Measurements from ENCODE around the gene AMPD3. TPM values are rescaled to one million over a fixed set of nuclear protein-coding genes. Genes with fewer than 3 reads are reported as not detected.

AMPD3 gene
- total RNA-seq, 2 experiments from 2014 or later: 13.2 to 14.1 TPM

- no peak for ATAC-seq (ENCODE audit: poor library complexity)
- Mint-ChIP-seq H3K9me3 (no peaks in the 10 kb centered on the region), H3K4me1 (ENCODE audit: low read depth) (peaks cover 21% of the 10 kb centered on the region), H3K27me3 (no peaks in the 10 kb centered on the region), H3K4me3 (no peak overlapping the region), H3K27ac (no peak overlapping the region), H3K36me3 (ENCODE audit: low read depth) (no peaks in the 10 kb centered on the region)
- POLR2A ChIA-PET: interaction anchor here (0.5 to 0.7 kb wide), 2 partner anchors 50 to 1412 kb away, joined by 3 read pairs; no protein-coding TSS in a partner anchor
- intact Hi-C loops (cut with DNase I, micrococcal nuclease): no loop called here
- CTCF ChIA-PET: interaction anchor here (1.4 to 3.1 kb wide), 2 partner anchors 7 to 12 kb away, joined by 3 to 11 read pairs; no protein-coding TSS in a partner anchor
- Histone ChIP-seq H3K27me3 (ENCODE audit: control insufficient read depth in 1 of 2, insufficient read depth in 2 of 2, low read length in 2 of 2) (no peaks in the 10 kb centered on the region), H3K4me1 (ENCODE audit: insufficient read depth, low read length) (peaks cover 19% of the 10 kb centered on the region), H3K36me3 (ENCODE audit: insufficient read depth, low read length) (no peaks in the 10 kb centered on the region), H3K27ac (ENCODE audit: low read depth in 1 of 2, low read length in 2 of 2) (no peak overlapping the region), H3K9me3 (ENCODE audit: control insufficient read depth in 1 of 2, insufficient read depth in 1 of 2, low read length in 2 of 2) (no peaks in the 10 kb centered on the region), H3K4me3 (ENCODE audit: low read length) (no peak overlapping the region)
- no peak for DNase-seq
- TF ChIP-seq CTCF (IDR thresholded peaks at IDR 0.05): no peak
Observed at GRCh38 chr11:10418259-10418949, 36.7 kb upstream of the AMPD3 start.

GRCh38 chr11:10418950-10419310 is 36.1 kb upstream of the AMPD3 start:
- Mint-ChIP-seq H3K9me3 (no peaks in the 10 kb centered on the region), H3K4me3 (no peak overlapping the region), H3K27ac (no peak overlapping the region), H3K27me3 (no peaks in the 10 kb centered on the region), H3K36me3 (ENCODE audit: low read depth) (no peaks in the 10 kb centered on the region), H3K4me1 (ENCODE audit: low read depth) (peaks cover 16% of the 10 kb centered on the region)
- CTCF ChIA-PET: interaction anchor here (1.4 to 3.1 kb wide), 2 partner anchors 8 to 13 kb away, joined by 3 to 11 read pairs; no protein-coding TSS in a partner anchor
- intact Hi-C loops (cut with DNase I, micrococcal nuclease): no loop called here
- peaks cover 16% of the 10 kb centered on the region for H3K4me1 ChIP-seq (ENCODE audit: insufficient read depth, low read length)
- ATAC-seq (ENCODE audit: poor library complexity) (no peak), DNase-seq (no peak)
- H3K27ac ChIP-seq (ENCODE audit: low read depth in 1 of 2, low read length in 2 of 2): no peak overlapping the region
- H3K9me3 ChIP-seq (ENCODE audit: control insufficient read depth in 1 of 2, insufficient read depth in 1 of 2, low read length in 2 of 2): no peaks in the 10 kb centered on the region
- TF ChIP-seq CTCF (IDR thresholded peaks at IDR 0.05): no peak
- H3K36me3 ChIP-seq (ENCODE audit: insufficient read depth, low read length): no peaks in the 10 kb centered on the region
- no peaks in the 10 kb centered on the region for H3K27me3 ChIP-seq (ENCODE audit: control insufficient read depth in 1 of 2, insufficient read depth in 2 of 2, low read length in 2 of 2)
- POLR2A ChIA-PET: interaction anchor here (0.5 kb wide), 1 partner anchor 50 kb away, joined by 3 read pairs; no protein-coding TSS in a partner anchor
- no peak overlapping the region for H3K4me3 ChIP-seq (ENCODE audit: low read length)

GRCh38 chr11:10426475-10426874 is 28.6 kb upstream of the AMPD3 start:
- no peaks in the 10 kb centered on the region for H3K9me3 Mint-ChIP-seq
- POLR2A ChIA-PET: interaction anchor here (1.1 kb wide), 1 partner anchor 32 kb away, joined by 3 read pairs; no protein-coding TSS in a partner anchor
- TF ChIP-seq CTCF (IDR thresholded peaks at IDR 0.05): no peak
- no peak overlapping the region for H3K4me3 ChIP-seq (ENCODE audit: low read length)
- no peaks in the 10 kb centered on the region for H3K4me1 Mint-ChIP-seq (ENCODE audit: low read depth)
- CTCF ChIA-PET: interaction anchor here (0.8 to 1.2 kb wide), 3 partner anchors 13 to 81 kb away, joined by 3 read pairs; no protein-coding TSS in a partner anchor
- H3K36me3 Mint-ChIP-seq (ENCODE audit: low read depth): no peaks in the 10 kb centered on the region
- ATAC-seq (ENCODE audit: poor library complexity) (no peak), DNase-seq (no peak)
- H3K27ac Mint-ChIP-seq: no peak overlapping the region
- H3K27ac ChIP-seq (ENCODE audit: low read depth in 1 of 2, low read length in 2 of 2): no peak overlapping the region
- peaks cover 11% of the 10 kb centered on the region for H3K27me3 Mint-ChIP-seq
- H3K9me3 ChIP-seq (ENCODE audit: control insufficient read depth in 1 of 2, insufficient read depth in 1 of 2, low read length in 2 of 2): peaks cover 0 to 6% of the 10 kb centered on the region in 2 experiments
- H3K36me3 ChIP-seq (ENCODE audit: insufficient read depth, low read length): no peaks in the 10 kb centered on the region
- H3K4me3 Mint-ChIP-seq: no peak overlapping the region
- H3K27me3 ChIP-seq (ENCODE audit: control insufficient read depth in 1 of 2, insufficient read depth in 2 of 2, low read length in 2 of 2): peaks cover 6 to 8% of the 10 kb centered on the region in 2 experiments
- intact Hi-C loops (cut with DNase I, micrococcal nuclease): no loop called here
- no peaks in the 10 kb centered on the region for H3K4me1 ChIP-seq (ENCODE audit: insufficient read depth, low read length)

Data from CD4-positive, alpha-beta T cell (primary cell).